Stimulated activated CD8-positive, alpha-beta memory T cell treated with anti-CD3 and anti-CD28 coated beads, Interleukin-4, amount 100 ng/mL, for 48 hours (primary cell): ENCODE measurements around the gene PTK6.
A peak's percentile ranks its signal among the peaks of the same experiment; 100 is the strongest.
"Not testable (repeated sequence)": the region's sequence is repeated elsewhere in the genome, so short reads cannot be mapped to it uniquely, and the experiment has no call there.

ENCODE experiments used
- DNase-seq: peaks from one replicate; pipeline ENCODE4 v3.0.0-alpha.2; 2020

PTK6 gene

GRCh38 chr20:63529180-63529860, 7.9 kb downstream of the PTK6 start:
- no peak for DNase-seq

- no peak for DNase-seq
Measured at GRCh38 chr20:63527184-63527583, 10.0 kb downstream of the PTK6 start.

GRCh38 chr20:63525971-63526370, 11.2 kb downstream of the PTK6 start:
- no peak for DNase-seq

GRCh38 chr20:63525185-63525584, 12.0 kb downstream of the PTK6 start:
- DNase-seq: no peak

GRCh38 chr20:63522981-63523611, 14.1 kb downstream of the PTK6 start:
- no peak for DNase-seq

GRCh38 chr20:63522091-63522868, 14.9 kb downstream of the PTK6 start:
- DNase-seq: no peak

- no peak for DNase-seq
Measured at GRCh38 chr20:63521602-63522001, 15.6 kb downstream of the PTK6 start.

GRCh38 chr20:63520934-63521601, 16.1 kb downstream of the PTK6 start:
- peak; percentile 76 for DNase-seq

GRCh38 chr20:63520504-63520933, 16.7 kb downstream of the PTK6 start, which contains the start of gene PPDPF:
TSS of gene PPDPF (plus strand) at chr20:63520765. CDS start at chr20:63521309, 544 bp downstream.
- DNase-seq: peak; percentile 88

GRCh38 chr20:63519668-63520503, 17.3 kb downstream of the PTK6 start:
- DNase-seq: peak; percentile 74

- no peak for DNase-seq
Measured at GRCh38 chr20:63518946-63519667, 18.1 kb downstream of the PTK6 start.

- no peak for DNase-seq
Measured at GRCh38 chr20:63518351-63518861, 18.8 kb downstream of the PTK6 start.

GRCh38 chr20:63517376-63518309, 19.5 kb downstream of the PTK6 start:
- no peak for DNase-seq

GRCh38 chr20:63514520-63514919, 22.7 kb downstream of the PTK6 start:
- DNase-seq: not testable (repeated sequence)

- DNase-seq: no peak
Measured at GRCh38 chr20:63513207-63513606, 24.0 kb downstream of the PTK6 start.

- no peak for DNase-seq
Measured at GRCh38 chr20:63509088-63509564, 28.1 kb downstream of the PTK6 start.

- no peak for DNase-seq
Measured at GRCh38 chr20:63508072-63508768, 29.0 kb downstream of the PTK6 start.

GRCh38 chr20:63507083-63507743, 30.0 kb downstream of the PTK6 start:
- DNase-seq: no peak

- DNase-seq: no peak
Measured at GRCh38 chr20:63505723-63506122, 31.5 kb downstream of the PTK6 start.
